SK-N-SH (cell line): ENCODE data around the gene ATRN.
A peak's percentile ranks its signal among the peaks of the same experiment; 100 is the strongest.

Experiments used
- CHD2 ChIP-seq: fragments of 150-350 bp; IDR thresholded peaks from 2 replicates; pipeline ENCODE4 v1.6.1; 2018; ENCODE audit warnings: low read length; ENCODE audit not compliant: partially characterized antibody
- CTCF ChIP-seq: fragments of 200-600 bp; sonication (generic); IDR thresholded peaks from 2 replicates; pipeline ENCODE4 v1.6.1; 2017; ENCODE audit warnings: antibody characterized with exemption, mild to moderate bottlenecking, moderate library complexity
- EZH2phosphoT487 ChIP-seq: fragments of 200-600 bp; sonication (generic); IDR thresholded peaks from 2 replicates; pipeline ENCODE4 v1.6.1; 2017; ENCODE audit warnings: low read depth, mixed run types, mild to moderate bottlenecking, antibody characterized with exemption, moderate library complexity, borderline replicate concordance
- GATA2 ChIP-seq: sonication (generic); formaldehyde crosslinking; IDR thresholded peaks from 2 replicates; pipeline ENCODE4 v1.5.0; 2020; ENCODE audit warnings: mild to moderate bottlenecking, missing genetic modification reagents
- JUND ChIP-seq: IDR thresholded peaks from 2 replicates; pipeline ENCODE4 v1.4.0; 2012
- PBX3 ChIP-seq: IDR thresholded peaks from 2 replicates; pipeline ENCODE4; 2012
- POLR2AphosphoS5 ChIP-seq: IDR thresholded peaks from 2 replicates; pipeline ENCODE4 v1.6.1; 2012; ENCODE audit warnings: low read depth, low read length
- RAD21 ChIP-seq: IDR thresholded peaks from 2 replicates; pipeline ENCODE4 v1.6.1; 2012; ENCODE audit warnings: mild to moderate bottlenecking, low read length
- RXRA ChIP-seq: IDR thresholded peaks from 2 replicates; pipeline ENCODE4 v1.4.0; 2012; ENCODE audit warnings: low read depth, mild to moderate bottlenecking, borderline replicate concordance
- TF ChIP-seq, protein P1 (sequence below): IDR thresholded peaks from 2 replicates; pipeline ENCODE4 v1.4.0; 2012; ENCODE audit warnings: low read depth, borderline replicate concordance
- TF ChIP-seq, protein P2 (sequence below): fragments of 150-350 bp; IDR thresholded peaks from 2 replicates; pipeline ENCODE4 v1.6.1; 2017; ENCODE audit warnings: antibody characterized with exemption, low read length, low read depth, borderline replicate concordance

- TF ChIP-seq RAD21 (peak; percentile 85), EZH2phosphoT487 (no peak), RXRA (no peak), JUND (no peak), CTCF (peak; percentile 83), PBX3 (no peak), GATA2 (CRISPR knock-in tag) (no peak), CHD2 (no peak), POLR2AphosphoS5 (no peak)
- TF ChIP-seq, protein P1, sequence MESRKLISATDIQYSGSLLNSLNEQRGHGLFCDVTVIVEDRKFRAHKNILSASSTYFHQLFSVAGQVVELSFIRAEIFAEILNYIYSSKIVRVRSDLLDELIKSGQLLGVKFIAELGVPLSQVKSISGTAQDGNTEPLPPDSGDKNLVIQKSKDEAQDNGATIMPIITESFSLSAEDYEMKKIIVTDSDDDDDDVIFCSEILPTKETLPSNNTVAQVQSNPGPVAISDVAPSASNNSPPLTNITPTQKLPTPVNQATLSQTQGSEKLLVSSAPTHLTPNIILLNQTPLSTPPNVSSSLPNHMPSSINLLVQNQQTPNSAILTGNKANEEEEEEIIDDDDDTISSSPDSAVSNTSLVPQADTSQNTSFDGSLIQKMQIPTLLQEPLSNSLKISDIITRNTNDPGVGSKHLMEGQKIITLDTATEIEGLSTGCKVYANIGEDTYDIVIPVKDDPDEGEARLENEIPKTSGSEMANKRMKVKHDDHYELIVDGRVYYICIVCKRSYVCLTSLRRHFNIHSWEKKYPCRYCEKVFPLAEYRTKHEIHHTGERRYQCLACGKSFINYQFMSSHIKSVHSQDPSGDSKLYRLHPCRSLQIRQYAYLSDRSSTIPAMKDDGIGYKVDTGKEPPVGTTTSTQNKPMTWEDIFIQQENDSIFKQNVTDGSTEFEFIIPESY, result no peak
- TF ChIP-seq, protein P2, sequence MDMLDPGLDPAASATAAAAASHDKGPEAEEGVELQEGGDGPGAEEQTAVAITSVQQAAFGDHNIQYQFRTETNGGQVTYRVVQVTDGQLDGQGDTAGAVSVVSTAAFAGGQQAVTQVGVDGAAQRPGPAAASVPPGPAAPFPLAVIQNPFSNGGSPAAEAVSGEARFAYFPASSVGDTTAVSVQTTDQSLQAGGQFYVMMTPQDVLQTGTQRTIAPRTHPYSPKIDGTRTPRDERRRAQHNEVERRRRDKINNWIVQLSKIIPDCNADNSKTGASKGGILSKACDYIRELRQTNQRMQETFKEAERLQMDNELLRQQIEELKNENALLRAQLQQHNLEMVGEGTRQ, result no peak
Measured at GRCh38 chr20:3563548-3564177, 92.8 kb downstream of the ATRN start.
